Spinal cord (tissue), 10 donors: ENCODE measurements around the gene PGGT1B. TPM values are rescaled to one million over a fixed set of nuclear protein-coding genes. Genes with fewer than 3 reads are reported as not detected.
A peak's percentile ranks its signal among the peaks of the same experiment; 100 is the strongest.
"Not testable (repeated sequence)": the region's sequence is repeated elsewhere in the genome, so short reads cannot be mapped to it uniquely, and the experiment has no call there.

Experiments
- DNase-seq, 6 donors: peaks; one replicate each; pipeline versions ENCODE4 v3.0.0 to v3.0.0-alpha.2; 2013 to 2015; ENCODE audit warnings: low spot score in 6 of 6, low read depth in 4 of 6
- H3K27ac ChIP-seq: one replicate; pipeline ENCODE4 v1.5.1; 2013; ENCODE audit warnings: low read depth, low read length, control low read depth
- H3K27me3 ChIP-seq: one replicate; pipeline ENCODE4 v1.6.1; 2013; ENCODE audit warnings: low read length; ENCODE audit not compliant: control insufficient read depth, insufficient read depth
- H3K36me3 ChIP-seq: one replicate; pipeline ENCODE4 v1.6.1; 2013; ENCODE audit warnings: low read length; ENCODE audit not compliant: control insufficient read depth, insufficient read depth
- H3K4me1 ChIP-seq: one replicate; pipeline ENCODE4 v1.6.1; 2013; ENCODE audit warnings: low read length; ENCODE audit not compliant: control insufficient read depth, insufficient read depth
- H3K4me3 ChIP-seq: one replicate; pipeline ENCODE4 v1.5.1; 2013; ENCODE audit warnings: low read depth, low read length, control low read depth
- H3K9me3 ChIP-seq: one replicate; pipeline ENCODE4 v1.6.1; 2013; ENCODE audit warnings: low read length; ENCODE audit not compliant: control insufficient read depth, insufficient read depth
- WGBS: methylation state at CpG from one replicate; pipeline ENCODE4 v1.1.5; 2013; ENCODE audit warnings: missing lambda C conversion rate; ENCODE audit not compliant: insufficient coverage; 5-methylcytosine and 5-hydroxymethylcytosine counted together
- polyA plus RNA-seq, 2 donors: library from polyadenylated mRNA; unstranded; fragments of 120-200 nt; gene quantifications; one replicate each; pipeline ENCODE4 v1.2.1, GENCODE V29; 2013; ENCODE audit not compliant: insufficient read length in 2 of 2
- total RNA-seq, 2 donors: library from RNA; depleted of rRNA in 1 of 2; stranded (reverse); fragments of 120-200 nt in 1 of 2; fragments of >200 nt in 1 of 2; gene quantifications; one replicate each; pipeline versions ENCODE4 v1.2.3 to v1.2.4, GENCODE V29; 2013 to 2014
- donor health status: healthy.

The PGGT1B gene
- total and polyA plus RNA-seq, 4 donors = 15.6 to 27.8 (median 19.3) TPM

- no peak overlapping the region for H3K27ac ChIP-seq
- WGBS = 98% methylated on average over 13 of the region's 13 CpGs
- H3K9me3 ChIP-seq = no peaks in the 10 kb centered on the region
- DNase-seq = no peak
- peaks cover 10% of the 10 kb centered on the region for H3K36me3 ChIP-seq
- H3K27me3 ChIP-seq = no peaks in the 10 kb centered on the region
- no peaks in the 10 kb centered on the region for H3K4me1 ChIP-seq
- H3K4me3 ChIP-seq = no peak overlapping the region
Observed at GRCh38 chr5:115264786-115265185, 2.1 kb upstream of the PGGT1B start.

- no peak for DNase-seq
- H3K36me3 ChIP-seq = peaks cover 10% of the 10 kb centered on the region
- WGBS = 27% methylated on average over 4 of the region's 7 CpGs
Observed at GRCh38 chr5:115263078-115263380, 352 bp upstream of the PGGT1B start.

GRCh38 chr5:115262011-115262320 is 711 bp downstream of the PGGT1B start:
- H3K27me3 ChIP-seq = no peaks in the 10 kb centered on the region
- WGBS = 6% methylated on average over 2 of the region's 8 CpGs
- H3K27ac ChIP-seq = peak overlapping the region; percentile 72
- H3K4me1 ChIP-seq = no peaks in the 10 kb centered on the region
- peak in 1 of 6 donors; percentile 28 for DNase-seq
- H3K9me3 ChIP-seq = no peaks in the 10 kb centered on the region
- H3K36me3 ChIP-seq = peaks cover 10% of the 10 kb centered on the region
- peak overlapping the region; percentile 88 for H3K4me3 ChIP-seq

More at GRCh38 chr5:115263078-115263380, 352 bp upstream of the PGGT1B start:
- Histone ChIP-seq H3K27me3 (no peaks in the 10 kb centered on the region), H3K4me3 (peak overlapping the region; percentile 88), H3K27ac (peak overlapping the region; percentile 72), H3K9me3 (no peaks in the 10 kb centered on the region), H3K4me1 (no peaks in the 10 kb centered on the region)

- H3K27ac ChIP-seq = no peak overlapping the region
- H3K4me1 ChIP-seq = no peaks in the 10 kb centered on the region
- no peaks in the 10 kb centered on the region for H3K9me3 ChIP-seq
- H3K36me3 ChIP-seq = peaks cover 8% of the 10 kb centered on the region
- DNase-seq = no peak
- H3K27me3 ChIP-seq = no peaks in the 10 kb centered on the region
- no peak overlapping the region for H3K4me3 ChIP-seq
- WGBS = no CpG with 5 or more reads among the region's 2 CpGs
Observed at GRCh38 chr5:115260248-115260647, 2.4 kb downstream of the PGGT1B start.

- Histone ChIP-seq H3K36me3 (no peaks in the 10 kb centered on the region), H3K9me3 (no peaks in the 10 kb centered on the region), H3K4me1 (no peaks in the 10 kb centered on the region), H3K4me3 (no peak overlapping the region), H3K27me3 (no peaks in the 10 kb centered on the region), H3K27ac (no peak overlapping the region)
- no peak for DNase-seq
Observed at GRCh38 chr5:115257981-115258380, 4.7 kb downstream of the PGGT1B start.

- not testable (repeated sequence) for DNase-seq, H3K9me3 ChIP-seq, H3K27me3 ChIP-seq, H3K27ac ChIP-seq, H3K4me3 ChIP-seq, H3K4me1 ChIP-seq, H3K36me3 ChIP-seq
- 93% methylated on average over 1 of the region's 5 CpGs for WGBS
Observed at GRCh38 chr5:115249379-115249778, 13.3 kb downstream of the PGGT1B start.

- peak in 5 of 6 donors; percentile 23 to 86 (median 50) for DNase-seq
Observed at GRCh38 chr5:115246361-115246991, 16.2 kb downstream of the PGGT1B start.

GRCh38 chr5:115243412-115243811 is 19.3 kb downstream of the PGGT1B start:
- H3K4me3 ChIP-seq = no peak overlapping the region
- peaks cover 4% of the 10 kb centered on the region for H3K36me3 ChIP-seq
- H3K27me3 ChIP-seq = no peaks in the 10 kb centered on the region
- no peaks in the 10 kb centered on the region for H3K9me3 ChIP-seq
- no peaks in the 10 kb centered on the region for H3K4me1 ChIP-seq
- no peak for DNase-seq
- H3K27ac ChIP-seq = no peak overlapping the region

More at GRCh38 chr5:115246361-115246991, 16.2 kb downstream of the PGGT1B start:
- Histone ChIP-seq H3K36me3 (no peaks in the 10 kb centered on the region), H3K4me1 (no peaks in the 10 kb centered on the region), H3K27me3 (no peaks in the 10 kb centered on the region), H3K4me3 (no peak overlapping the region), H3K27ac (no peak overlapping the region), H3K9me3 (no peaks in the 10 kb centered on the region)
- no CpG with 5 or more reads among the region's 3 CpGs for WGBS

GRCh38 chr5:115241881-115242642 is 20.6 kb downstream of the PGGT1B start:
- no CpG with 5 or more reads among the region's 4 CpGs for WGBS

GRCh38 chr5:115237066-115237465 is 25.6 kb downstream of the PGGT1B start:
- DNase-seq = no peak
- no peaks in the 10 kb centered on the region for H3K27me3 ChIP-seq
- H3K4me3 ChIP-seq = no peak overlapping the region
- H3K4me1 ChIP-seq = no peaks in the 10 kb centered on the region
- H3K27ac ChIP-seq = no peak overlapping the region
- H3K9me3 ChIP-seq = no peaks in the 10 kb centered on the region
- WGBS = 88% methylated on average over 1 of the region's 3 CpGs
- peaks cover 4% of the 10 kb centered on the region for H3K36me3 ChIP-seq

More at GRCh38 chr5:115241881-115242642, 20.6 kb downstream of the PGGT1B start:
- H3K4me1 ChIP-seq = no peaks in the 10 kb centered on the region
- H3K4me3 ChIP-seq = no peak overlapping the region
- H3K9me3 ChIP-seq = no peaks in the 10 kb centered on the region
- peaks cover 4% of the 10 kb centered on the region for H3K36me3 ChIP-seq
- H3K27me3 ChIP-seq = no peaks in the 10 kb centered on the region
- no peak overlapping the region for H3K27ac ChIP-seq
- DNase-seq = no peak
